Heart right ventricle (tissue), 16 donors: Measurements from ENCODE around the gene GPC5. TPM values are rescaled to one million over a fixed set of nuclear protein-coding genes. Genes with fewer than 3 reads are reported as not detected.

Experiments
- ATAC-seq, 8 donors: fragments of 200-7000 bp; cut with Tn5 transposase; one replicate each; pipeline ENCODE4 v1.9.1; 2020; ENCODE audit warnings: mild to moderate bottlenecking in 8 of 8, moderate library complexity in 8 of 8, moderate number of reproducible peaks in 1 of 8
- DNase-seq, 2 donors: peaks; one replicate each; pipeline ENCODE4 v3.0.0-alpha.2; 2020
- H3K27ac ChIP-seq, 10 donors: fragments of 200-600 bp; sonication (generic) in 2 of 10; one replicate each; pipeline versions ENCODE4 v1.5.0 to v1.8.0; 2020 to 2022; ENCODE audit warnings: mild to moderate bottlenecking in 3 of 10
- H3K27me3 ChIP-seq, 7 donors: fragments of 200-600 bp; one replicate each; pipeline ENCODE4 v1.8.0; 2021 to 2022; ENCODE audit warnings: mild to moderate bottlenecking in 2 of 7
- H3K36me3 ChIP-seq, 9 donors: fragments of 200-600 bp; sonication (generic) in 1 of 9; one replicate each; pipeline versions ENCODE4 v1.5.0 to v1.8.0; 2020 to 2022; ENCODE audit warnings: mild to moderate bottlenecking in 2 of 9
- H3K4me1 ChIP-seq, 9 donors: fragments of 200-600 bp; sonication (generic) in 1 of 9; one replicate each; pipeline versions ENCODE4 v1.5.0 to v1.8.0; 2020 to 2022; ENCODE audit warnings: mild to moderate bottlenecking in 4 of 9
- H3K4me3 ChIP-seq, 10 donors: fragments of 200-600 bp; sonication (generic) in 2 of 10; one replicate each; pipeline versions ENCODE4 v1.5.0 to v1.8.0; 2020 to 2022; ENCODE audit warnings: mild to moderate bottlenecking in 7 of 10, moderate library complexity in 2 of 10
- H3K9me3 ChIP-seq, 11 donors: fragments of 200-600 bp in 10 of 11; sonication (generic) in 2 of 11; one replicate each; pipeline versions ENCODE4 v1.5.0 to v1.8.0; 2013 to 2022; ENCODE audit warnings: mild to moderate bottlenecking in 2 of 11, control low read depth in 1 of 11, moderate library complexity in 1 of 11
- WGBS, 2 donors: extraction: QIAGEN DNeasy Blood & Tissue Kit; methylation state at CpG; one replicate each; pipeline ENCODE4 v1.1.7; 2013; ENCODE audit warnings: inconsistent platforms in 1 of 2; 5-methylcytosine and 5-hydroxymethylcytosine counted together
- intact Hi-C, 10 donors: fragments of 100-400 bp; cut with DNase I; formaldehyde crosslinking; loops; one replicate each; pipeline versions ENCODE4 v1.11.1 to v1.14.2; 2022
- polyA plus RNA-seq, 2 donors: library from polyadenylated mRNA; stranded (reverse); fragments of 200-250 nt; gene quantifications; one replicate each; pipeline ENCODE4 v1.2.3, GENCODE V29; 2013
- total RNA-seq, 10 donors: library from RNA; stranded (reverse); fragmentation: NEBNext Ultra II Directional in 3 of 10; extraction: Animal tissue kit (Norgen Biotek cat#: 25700) in 3 of 10; gene quantifications; one replicate each; pipeline versions ENCODE4 v1.2.1 to v1.2.4, GENCODE V29; 2021 to 2023
- TF ChIP-seq, protein P1 (sequence below), 9 donors: fragments of 200-600 bp; sonication (generic) in 2 of 9; IDR thresholded peaks; one replicate each; pipeline versions ENCODE4 v1.5.0 to v1.8.0; 2021 to 2022; ENCODE audit warnings: antibody characterized with exemption in 9 of 9, mild to moderate bottlenecking in 5 of 9, moderate library complexity in 1 of 9
- donor health status: Arrhythmogenic right ventricular cardiomyopathy.
- donor health status: ischemic (EF 13 %, LVEDD 7.1; RV severe dilation, severe dysfunction).
- donor health status: healthy with polysubstance abuse.
- donor health status: DM: no; HTN: yes; CAD: no.
- donor health status: DM: no; HTN: no; CAD: no.
- donor health status: ischemic (EF 25% LVEDD 6.9; RV normal size, moderate dysfunction).
- donor health status: ischemic (EF 25% LVEDD 5.7; RV mildly dilated, moderate dysfunction).
- donor health status: healthy.
- donor health status: DM: yes; HTN: yes; CAD: no.
- donor health status: Ischemic cardiomyopathy.
- donor health status: ischemic (EF 35%, LVEDD 5.7; RV mildly dilated, moderate dysfunction).
- donor health status: nonischemic (EF 11% LVEDD 7.7; RV severe dilation, severe dysfunction).
- donor health status: DM: yes; HTN: yes; CAD: no.
- donor health status: PGD.
- donor health status: ischemic (EF 29% LVEDD 5.4; RV normal size, mild dysfunction).
- donor health status: nonischemic (EF 23%, LVEDD 6.1; RV moderate dilation, normal function).

Gene GPC5
- total and polyA plus RNA-seq, 12 donors: 0.01 to 3.5 (median 0.70) TPM; not detected in 1

DNA sequence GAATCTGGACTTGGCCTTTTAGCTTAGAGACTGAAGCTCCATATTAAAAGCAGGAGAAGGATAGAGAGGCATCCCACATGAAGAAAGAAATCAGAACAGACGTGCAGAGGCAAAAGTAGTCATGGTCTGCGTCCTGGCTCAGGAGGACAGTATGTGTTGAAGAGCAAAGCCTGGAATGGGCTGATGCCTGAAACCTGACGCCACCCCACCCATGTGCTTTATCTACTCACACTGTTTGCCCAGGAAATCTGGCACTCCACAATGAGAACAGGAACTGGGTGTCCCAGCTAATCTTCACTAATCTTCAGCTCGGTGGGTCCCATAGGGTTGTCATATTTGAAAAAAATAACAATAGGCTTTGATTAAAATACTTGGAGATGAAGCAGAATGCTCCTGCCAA, 1279.2 kb downstream of the GPC5 start:
- intact Hi-C loops: no loop called here
- ATAC-seq (peak in 3 of 8 donors; percentile 48 to 93 (median 69)), DNase-seq (peak in 1 of 2 donors; percentile 19)
- Histone ChIP-seq H3K4me1 (no peaks in the 10 kb centered on the region), H3K9me3 (no peaks in the 10 kb centered on the region), H3K27me3 (no peaks in the 10 kb centered on the region), H3K36me3 (no peaks in the 10 kb centered on the region), H3K27ac (no peak overlapping the region), H3K4me3 (peak overlapping the region in 2 of 10 donors; percentile 6 to 28)
- TF ChIP-seq, protein P1, sequence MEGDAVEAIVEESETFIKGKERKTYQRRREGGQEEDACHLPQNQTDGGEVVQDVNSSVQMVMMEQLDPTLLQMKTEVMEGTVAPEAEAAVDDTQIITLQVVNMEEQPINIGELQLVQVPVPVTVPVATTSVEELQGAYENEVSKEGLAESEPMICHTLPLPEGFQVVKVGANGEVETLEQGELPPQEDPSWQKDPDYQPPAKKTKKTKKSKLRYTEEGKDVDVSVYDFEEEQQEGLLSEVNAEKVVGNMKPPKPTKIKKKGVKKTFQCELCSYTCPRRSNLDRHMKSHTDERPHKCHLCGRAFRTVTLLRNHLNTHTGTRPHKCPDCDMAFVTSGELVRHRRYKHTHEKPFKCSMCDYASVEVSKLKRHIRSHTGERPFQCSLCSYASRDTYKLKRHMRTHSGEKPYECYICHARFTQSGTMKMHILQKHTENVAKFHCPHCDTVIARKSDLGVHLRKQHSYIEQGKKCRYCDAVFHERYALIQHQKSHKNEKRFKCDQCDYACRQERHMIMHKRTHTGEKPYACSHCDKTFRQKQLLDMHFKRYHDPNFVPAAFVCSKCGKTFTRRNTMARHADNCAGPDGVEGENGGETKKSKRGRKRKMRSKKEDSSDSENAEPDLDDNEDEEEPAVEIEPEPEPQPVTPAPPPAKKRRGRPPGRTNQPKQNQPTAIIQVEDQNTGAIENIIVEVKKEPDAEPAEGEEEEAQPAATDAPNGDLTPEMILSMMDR (IDR thresholded peaks at IDR 0.05): no peak
- 30 to 34% methylated on average over 4 of the region's 4 CpGs for WGBS, 2 donors

DNA sequence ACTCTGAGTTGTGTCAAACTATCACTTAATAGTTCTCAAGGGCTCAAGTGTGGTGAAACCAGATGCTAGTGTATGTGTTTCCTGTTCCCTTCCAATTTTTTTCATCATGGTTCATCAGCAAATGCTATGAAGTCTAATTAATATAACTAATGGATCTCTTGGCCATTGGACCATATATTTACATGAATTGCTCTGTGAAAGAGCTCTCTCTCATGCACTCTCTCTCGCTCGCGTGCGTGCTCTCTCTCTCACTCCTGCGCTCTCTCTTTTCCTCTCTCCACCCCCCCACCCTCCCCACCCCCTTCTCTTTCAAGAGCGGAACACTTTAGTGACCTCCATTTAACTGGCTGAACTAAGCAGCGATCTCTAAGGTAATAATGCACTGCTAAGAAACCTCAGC, 1281.2 kb downstream of the GPC5 start:
- ATAC-seq: no peak
- Histone ChIP-seq H3K36me3 (no peaks in the 10 kb centered on the region), H3K4me1 (no peaks in the 10 kb centered on the region), H3K9me3 (no peaks in the 10 kb centered on the region), H3K27ac (no peak overlapping the region), H3K4me3 (no peak overlapping the region), H3K27me3 (no peaks in the 10 kb centered on the region)
- intact Hi-C loops: no loop called here
- no peak for DNase-seq
- 96% methylated on average over 7 of the region's 7 CpGs for WGBS, 2 donors
- TF ChIP-seq, protein P1 (IDR thresholded peaks at IDR 0.05): no peak

DNA sequence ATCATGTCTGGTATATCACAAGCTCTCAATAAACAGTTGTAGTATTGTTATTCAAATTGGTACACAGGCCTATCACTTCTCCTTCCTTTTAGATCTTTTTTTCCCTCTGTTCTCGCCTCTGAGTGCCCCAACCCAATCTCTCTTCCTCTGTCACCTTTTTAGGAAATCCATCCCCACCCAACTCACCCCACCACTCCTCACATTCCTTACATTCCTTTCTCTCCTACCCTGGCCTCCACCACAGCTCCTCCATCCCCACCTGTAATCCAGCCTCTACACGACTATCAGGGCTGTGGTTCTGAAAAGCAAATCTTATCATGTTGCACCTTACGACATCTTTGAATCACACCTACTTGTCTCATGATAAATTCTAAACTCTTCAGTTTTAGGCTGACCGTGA, 1282.8 kb downstream of the GPC5 start:
- TF ChIP-seq, protein P1 (IDR thresholded peaks at IDR 0.05): no peak
- Histone ChIP-seq H3K36me3 (no peaks in the 10 kb centered on the region), H3K4me3 (no peak overlapping the region), H3K27ac (no peak overlapping the region), H3K4me1 (no peaks in the 10 kb centered on the region), H3K9me3 (peaks cover 0 to 3% (median 0%) of the 10 kb centered on the region in 11 donors), H3K27me3 (no peaks in the 10 kb centered on the region)
- WGBS, 2 donors: 78 to 81% methylated on average over 4 of the region's 4 CpGs
- intact Hi-C loops: no loop called here
- ATAC-seq (no peak), DNase-seq (no peak)

DNA sequence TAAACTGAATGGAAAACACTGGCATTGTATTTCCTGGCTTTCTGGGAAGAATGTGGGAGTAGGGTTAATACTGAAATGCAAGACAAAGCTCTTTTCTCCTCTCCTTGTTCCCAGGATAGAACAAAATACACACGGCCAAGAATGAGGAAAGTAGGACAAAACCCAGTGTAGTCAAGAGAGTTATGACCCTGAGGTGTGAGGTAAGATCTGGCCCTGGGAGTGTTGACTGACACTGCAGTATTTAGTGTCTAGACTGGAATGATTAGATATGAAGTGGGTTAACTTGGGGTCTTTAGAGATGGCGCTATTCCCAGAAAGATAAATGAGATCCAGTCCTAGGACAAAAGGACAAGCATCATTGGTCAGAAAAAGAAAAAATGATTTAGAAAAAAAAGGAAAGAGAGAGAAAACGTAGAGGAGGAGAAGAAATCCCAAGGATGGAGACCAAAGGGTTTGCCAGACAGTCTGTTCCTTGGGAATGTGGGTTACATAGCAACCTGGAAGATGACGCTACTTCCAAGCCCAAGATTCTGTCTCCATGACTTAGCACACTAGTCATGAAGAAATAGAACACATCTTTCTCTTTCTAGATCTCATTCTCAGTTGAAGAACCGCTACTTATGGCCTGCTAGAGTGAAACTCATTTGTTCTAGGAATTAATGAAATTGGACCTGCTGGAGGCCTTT, 1284.6 kb downstream of the GPC5 start:
- Histone ChIP-seq H3K4me3 (no peak overlapping the region), H3K9me3 (peaks cover 0 to 3% (median 0%) of the 10 kb centered on the region in 11 donors), H3K27ac (peak overlapping the region in 1 of 10 donors; percentile 7), H3K4me1 (no peaks in the 10 kb centered on the region), H3K27me3 (no peaks in the 10 kb centered on the region), H3K36me3 (no peaks in the 10 kb centered on the region)
- 51 to 53% methylated on average over 5 of the region's 5 CpGs for WGBS, 2 donors
- peak; percentile 47 to 88 (median 78) for ATAC-seq
- intact Hi-C loops: no loop called here
- DNase-seq: no peak
- TF ChIP-seq, protein P1 (IDR thresholded peaks at IDR 0.05): no peak
